ENCODE data around the gene APLF. TPM values are rescaled to one million over a fixed set of nuclear protein-coding genes. Genes with fewer than 3 reads are reported as not detected.

Gene APLF
- total and polyA plus RNA-seq, 10 of the 15 experiments (the other 5 are each of a cell fraction or from before 2014, with no cell fraction given), result 0.66 to 2.8 (median 1.8) TPM

DNA sequence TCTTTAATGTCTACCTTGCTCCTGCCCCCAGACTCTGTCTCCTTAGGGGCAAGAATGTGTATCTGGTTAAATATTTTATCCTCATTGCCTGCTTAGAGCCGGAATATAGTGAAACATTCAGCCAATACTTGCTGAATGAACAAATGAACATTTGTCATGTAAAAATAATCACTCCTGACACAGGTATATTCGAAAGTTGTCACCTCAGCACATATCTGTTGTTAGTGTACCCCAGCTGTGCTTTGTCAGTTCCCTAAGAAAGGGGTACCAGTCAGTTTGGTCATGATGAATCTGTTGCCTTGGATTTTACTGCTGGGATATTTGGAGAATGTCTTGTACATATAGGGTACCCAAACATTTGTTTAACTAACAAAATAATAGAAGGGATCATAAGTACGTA lies 99.0 kb downstream of the APLF start:
- Histone ChIP-seq H3K9me3 (replicated peaks; ENCODE audit: control insufficient read depth, insufficient read depth, low read length) (no peaks in the 10 kb centered on the region), H3K9ac (ENCODE audit: control insufficient read depth, insufficient read depth, low read length) (no peak overlapping the region), H3K4me2 (ENCODE audit: control insufficient read depth, insufficient read depth) (no peak overlapping the region), H3K27ac (ENCODE audit: control insufficient read depth, insufficient read depth) (no peak overlapping the region), H4K20me1 (ENCODE audit: control insufficient read depth, insufficient read depth) (no peaks in the 10 kb centered on the region), H3K36me3 (ENCODE audit: control insufficient read depth in 2 of 2, insufficient read depth in 2 of 2, low read length in 1 of 2) (no peaks in the 10 kb centered on the region), H2AFZ (ENCODE audit: control insufficient read depth, low read depth, low read length) (no peak overlapping the region), H3K4me3 (no peak overlapping the region), H3K4me1 (ENCODE audit: control insufficient read depth, insufficient read depth, low read length) (no peaks in the 10 kb centered on the region), H3K27me3 (replicated peaks in 1 of 2; ENCODE audit: control insufficient read depth in 2 of 2, insufficient read depth in 2 of 2, low read length in 1 of 2) (no peaks in the 10 kb centered on the region), H3K79me2 (ENCODE audit: control insufficient read depth, insufficient read depth, low read length) (no peaks in the 10 kb centered on the region)
- POLR2A ChIA-PET, result no interaction called here
- intact Hi-C loops (cut with micrococcal nuclease; ENCODE audit: unreplicated experiment), result no loop called here
- RAD21 ChIA-PET (ENCODE audit: unreplicated experiment), result no interaction called here
- WGBS (ENCODE audit: insufficient coverage, insufficient replicate concordance, low lambda C conversion rate, missing lambda C conversion rate), result 62% methylated on average over 3 of the region's 3 CpGs
- FAIRE-seq (no peak), DNase-seq (ENCODE audit: low read depth, low spot score) (no peak), ATAC-seq (no peak)
- no TSS peak for BruUV-seq (replicated peaks)
- SMC1A ChIA-PET (ENCODE audit: uncharacterized antibody, unreplicated experiment), result no interaction called here
- CTCF ChIA-PET, result no interaction called here
- in situ Hi-C loops (cut with MboI), result no loop called here
- no peak for TF ChIP-seq PAX5 (IDR thresholded peaks at IDR 0.05; ENCODE audit: borderline replicate concordance, low read depth, low read length)
- no peak for TF ChIP-seq PML (IDR thresholded peaks at IDR 0.05; ENCODE audit: low read length)
- TF ChIP-seq JUNB (IDR thresholded peaks at IDR 0.05), result no peak
- no peak for TF ChIP-seq SMC3 (IDR thresholded peaks at IDR 0.05; ENCODE audit: borderline replicate concordance, low read length)
- TF ChIP-seq, protein P1, sequence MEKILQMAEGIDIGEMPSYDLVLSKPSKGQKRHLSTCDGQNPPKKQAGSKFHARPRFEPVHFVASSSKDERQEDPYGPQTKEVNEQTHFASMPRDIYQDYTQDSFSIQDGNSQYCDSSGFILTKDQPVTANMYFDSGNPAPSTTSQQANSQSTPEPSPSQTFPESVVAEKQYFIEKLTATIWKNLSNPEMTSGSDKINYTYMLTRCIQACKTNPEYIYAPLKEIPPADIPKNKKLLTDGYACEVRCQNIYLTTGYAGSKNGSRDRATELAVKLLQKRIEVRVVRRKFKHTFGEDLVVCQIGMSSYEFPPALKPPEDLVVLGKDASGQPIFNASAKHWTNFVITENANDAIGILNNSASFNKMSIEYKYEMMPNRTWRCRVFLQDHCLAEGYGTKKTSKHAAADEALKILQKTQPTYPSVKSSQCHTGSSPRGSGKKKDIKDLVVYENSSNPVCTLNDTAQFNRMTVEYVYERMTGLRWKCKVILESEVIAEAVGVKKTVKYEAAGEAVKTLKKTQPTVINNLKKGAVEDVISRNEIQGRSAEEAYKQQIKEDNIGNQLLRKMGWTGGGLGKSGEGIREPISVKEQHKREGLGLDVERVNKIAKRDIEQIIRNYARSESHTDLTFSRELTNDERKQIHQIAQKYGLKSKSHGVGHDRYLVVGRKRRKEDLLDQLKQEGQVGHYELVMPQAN (conservative IDR thresholded peaks at IDR 0.05), result no peak
- no peak for TF ChIP-seq MTA3 (IDR thresholded peaks at IDR 0.05; ENCODE audit: borderline replicate concordance, low read length)
- TF ChIP-seq, protein P2, sequence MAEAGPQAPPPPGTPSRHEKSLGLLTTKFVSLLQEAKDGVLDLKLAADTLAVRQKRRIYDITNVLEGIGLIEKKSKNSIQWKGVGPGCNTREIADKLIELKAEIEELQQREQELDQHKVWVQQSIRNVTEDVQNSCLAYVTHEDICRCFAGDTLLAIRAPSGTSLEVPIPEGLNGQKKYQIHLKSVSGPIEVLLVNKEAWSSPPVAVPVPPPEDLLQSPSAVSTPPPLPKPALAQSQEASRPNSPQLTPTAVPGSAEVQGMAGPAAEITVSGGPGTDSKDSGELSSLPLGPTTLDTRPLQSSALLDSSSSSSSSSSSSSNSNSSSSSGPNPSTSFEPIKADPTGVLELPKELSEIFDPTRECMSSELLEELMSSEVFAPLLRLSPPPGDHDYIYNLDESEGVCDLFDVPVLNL (IDR thresholded peaks at IDR 0.05; ENCODE audit: low read depth, low read length), result no peak
- TF ChIP-seq, protein P3, sequence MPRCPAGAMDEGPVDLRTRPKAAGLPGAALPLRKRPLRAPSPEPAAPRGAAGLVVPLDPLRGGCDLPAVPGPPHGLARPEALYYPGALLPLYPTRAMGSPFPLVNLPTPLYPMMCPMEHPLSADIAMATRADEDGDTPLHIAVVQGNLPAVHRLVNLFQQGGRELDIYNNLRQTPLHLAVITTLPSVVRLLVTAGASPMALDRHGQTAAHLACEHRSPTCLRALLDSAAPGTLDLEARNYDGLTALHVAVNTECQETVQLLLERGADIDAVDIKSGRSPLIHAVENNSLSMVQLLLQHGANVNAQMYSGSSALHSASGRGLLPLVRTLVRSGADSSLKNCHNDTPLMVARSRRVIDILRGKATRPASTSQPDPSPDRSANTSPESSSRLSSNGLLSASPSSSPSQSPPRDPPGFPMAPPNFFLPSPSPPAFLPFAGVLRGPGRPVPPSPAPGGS (IDR thresholded peaks at IDR 0.05; ENCODE audit: borderline replicate concordance, insufficient read depth, low read depth, low read length, poor library complexity, severe bottlenecking), result no peak
- TF ChIP-seq, protein P4, sequence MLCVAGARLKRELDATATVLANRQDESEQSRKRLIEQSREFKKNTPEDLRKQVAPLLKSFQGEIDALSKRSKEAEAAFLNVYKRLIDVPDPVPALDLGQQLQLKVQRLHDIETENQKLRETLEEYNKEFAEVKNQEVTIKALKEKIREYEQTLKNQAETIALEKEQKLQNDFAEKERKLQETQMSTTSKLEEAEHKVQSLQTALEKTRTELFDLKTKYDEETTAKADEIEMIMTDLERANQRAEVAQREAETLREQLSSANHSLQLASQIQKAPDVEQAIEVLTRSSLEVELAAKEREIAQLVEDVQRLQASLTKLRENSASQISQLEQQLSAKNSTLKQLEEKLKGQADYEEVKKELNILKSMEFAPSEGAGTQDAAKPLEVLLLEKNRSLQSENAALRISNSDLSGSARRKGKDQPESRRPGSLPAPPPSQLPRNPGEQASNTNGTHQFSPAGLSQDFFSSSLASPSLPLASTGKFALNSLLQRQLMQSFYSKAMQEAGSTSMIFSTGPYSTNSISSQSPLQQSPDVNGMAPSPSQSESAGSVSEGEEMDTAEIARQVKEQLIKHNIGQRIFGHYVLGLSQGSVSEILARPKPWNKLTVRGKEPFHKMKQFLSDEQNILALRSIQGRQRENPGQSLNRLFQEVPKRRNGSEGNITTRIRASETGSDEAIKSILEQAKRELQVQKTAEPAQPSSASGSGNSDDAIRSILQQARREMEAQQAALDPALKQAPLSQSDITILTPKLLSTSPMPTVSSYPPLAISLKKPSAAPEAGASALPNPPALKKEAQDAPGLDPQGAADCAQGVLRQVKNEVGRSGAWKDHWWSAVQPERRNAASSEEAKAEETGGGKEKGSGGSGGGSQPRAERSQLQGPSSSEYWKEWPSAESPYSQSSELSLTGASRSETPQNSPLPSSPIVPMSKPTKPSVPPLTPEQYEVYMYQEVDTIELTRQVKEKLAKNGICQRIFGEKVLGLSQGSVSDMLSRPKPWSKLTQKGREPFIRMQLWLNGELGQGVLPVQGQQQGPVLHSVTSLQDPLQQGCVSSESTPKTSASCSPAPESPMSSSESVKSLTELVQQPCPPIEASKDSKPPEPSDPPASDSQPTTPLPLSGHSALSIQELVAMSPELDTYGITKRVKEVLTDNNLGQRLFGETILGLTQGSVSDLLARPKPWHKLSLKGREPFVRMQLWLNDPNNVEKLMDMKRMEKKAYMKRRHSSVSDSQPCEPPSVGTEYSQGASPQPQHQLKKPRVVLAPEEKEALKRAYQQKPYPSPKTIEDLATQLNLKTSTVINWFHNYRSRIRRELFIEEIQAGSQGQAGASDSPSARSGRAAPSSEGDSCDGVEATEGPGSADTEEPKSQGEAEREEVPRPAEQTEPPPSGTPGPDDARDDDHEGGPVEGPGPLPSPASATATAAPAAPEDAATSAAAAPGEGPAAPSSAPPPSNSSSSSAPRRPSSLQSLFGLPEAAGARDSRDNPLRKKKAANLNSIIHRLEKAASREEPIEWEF (IDR thresholded peaks at IDR 0.05; ENCODE audit: insufficient replicate concordance, low read depth, low read length), result no peak
- no peak for TF ChIP-seq MEF2B (IDR thresholded peaks at IDR 0.05; ENCODE audit: partially characterized antibody, poor library complexity, severe bottlenecking)
- no peak for TF ChIP-seq ZSCAN29 (IDR thresholded peaks at IDR 0.05)
- no peak for TF ChIP-seq TCF3 (IDR thresholded peaks at IDR 0.05; ENCODE audit: borderline replicate concordance, insufficient read depth, low read depth, low read length)
- TF ChIP-seq RELA (IDR thresholded peaks at IDR 0.05; ENCODE audit: borderline replicate concordance, partially characterized antibody), result no peak
- TF ChIP-seq, protein P5, sequence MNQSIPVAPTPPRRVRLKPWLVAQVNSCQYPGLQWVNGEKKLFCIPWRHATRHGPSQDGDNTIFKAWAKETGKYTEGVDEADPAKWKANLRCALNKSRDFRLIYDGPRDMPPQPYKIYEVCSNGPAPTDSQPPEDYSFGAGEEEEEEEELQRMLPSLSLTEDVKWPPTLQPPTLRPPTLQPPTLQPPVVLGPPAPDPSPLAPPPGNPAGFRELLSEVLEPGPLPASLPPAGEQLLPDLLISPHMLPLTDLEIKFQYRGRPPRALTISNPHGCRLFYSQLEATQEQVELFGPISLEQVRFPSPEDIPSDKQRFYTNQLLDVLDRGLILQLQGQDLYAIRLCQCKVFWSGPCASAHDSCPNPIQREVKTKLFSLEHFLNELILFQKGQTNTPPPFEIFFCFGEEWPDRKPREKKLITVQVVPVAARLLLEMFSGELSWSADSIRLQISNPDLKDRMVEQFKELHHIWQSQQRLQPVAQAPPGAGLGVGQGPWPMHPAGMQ (IDR thresholded peaks at IDR 0.05; ENCODE audit: borderline replicate concordance), result no peak

Data from GM12878 (cell line).